H1 (cell line): ENCODE results near the gene GJD2. TPM values are rescaled to one million over a fixed set of nuclear protein-coding genes. Genes with fewer than 3 reads are reported as not detected.

Experiments used
- CTCF ChIA-PET: fragments of 300-600 bp; sonication (Branson Sonifier 250); formaldehyde crosslinking; loops from one replicate; lab custom pipeline; 2021; ENCODE audit not compliant: partially characterized antibody; lab: Charles Lee
- POLR2A ChIA-PET: fragments of 300-600 bp; sonication (Branson Sonifier 250); formaldehyde crosslinking; loops from one replicate; lab custom pipeline; 2021; ENCODE audit warnings: inconsistent platforms; ENCODE audit not compliant: partially characterized antibody; lab: Charles Lee
- DNase-seq, 2 experiments: peaks; one replicate each; pipeline versions ENCODE4 v3.0.0 to v3.0.0-alpha.2; 2010 to 2022; ENCODE audit warnings: low spot score in 2 of 2, low read depth in 1 of 2, mixed read lengths in 1 of 2
- FAIRE-seq: peaks from 2 replicates; lab custom pipeline; 2011; peaks lifted over from hg19 to GRCh38; lab: Jason Lieb, UNC
- H2AFZ ChIP-seq: 2 replicates; pipeline ENCODE4 v1.8.1; 2012; ENCODE audit warnings: low read length, inconsistent platforms
- H2AK5ac ChIP-seq: 2 replicates; pipeline ENCODE4 v1.6.1; 2013; ENCODE audit warnings: low read depth, low read length
- H2BK120ac ChIP-seq: replicated peaks from 2 replicates; pipeline ENCODE3; 2013; ENCODE audit warnings: low read depth, low read length, inconsistent platforms
- H2BK12ac ChIP-seq: 2 replicates; pipeline ENCODE4 v1.6.1; 2013; ENCODE audit warnings: low read depth, low read length
- H2BK15ac ChIP-seq: 2 replicates; pipeline ENCODE4 v1.6.1; 2013; ENCODE audit warnings: low read length
- H2BK20ac ChIP-seq: 2 replicates; pipeline ENCODE4 v1.6.1; 2013; ENCODE audit warnings: low read length
- H2BK5ac ChIP-seq: 2 replicates; pipeline ENCODE4 v1.6.1; 2013; ENCODE audit warnings: low read depth, low read length
- H3K14ac ChIP-seq: 2 replicates; pipeline ENCODE4 v1.6.1; 2013; ENCODE audit warnings: inconsistent platforms; ENCODE audit not compliant: insufficient read length
- H3K18ac ChIP-seq: 2 replicates; pipeline ENCODE4 v1.6.1; 2013; ENCODE audit warnings: low read length; ENCODE audit errors: extremely low read depth
- H3K23ac ChIP-seq: 2 replicates; pipeline ENCODE4 v1.6.1; 2013; ENCODE audit warnings: inconsistent platforms; ENCODE audit not compliant: insufficient read length
- H3K23me2 ChIP-seq: 2 replicates; pipeline ENCODE4 v1.6.1; 2013; ENCODE audit warnings: low read depth, low read length
- H3K27ac ChIP-seq: 2 replicates; pipeline ENCODE4 v1.6.1; 2011; ENCODE audit warnings: low read depth, low read length, inconsistent platforms
- H3K27me3 ChIP-seq, 4 experiments: replicated peaks in 1 of 4; 1 replicate in 1 of 4; 2 replicates in 3 of 4; pipeline versions ENCODE4 v1.6.1 to v1.8.1; 2011 to 2013; ENCODE audit warnings: low read length in 3 of 4, mild to moderate bottlenecking in 3 of 4, inconsistent platforms in 2 of 4, mixed read lengths in 2 of 4, moderate library complexity in 1 of 4; ENCODE audit not compliant: control insufficient read depth in 3 of 4, insufficient read depth in 3 of 4; ENCODE audit errors: extremely low read depth in 1 of 4
- H3K36me3 ChIP-seq, 4 experiments: 2 replicates each; pipeline versions ENCODE4 v1.6.1 to v1.8.1; 2011 to 2013; ENCODE audit warnings: mild to moderate bottlenecking in 4 of 4, low read length in 3 of 4, moderate library complexity in 2 of 4, control low read depth in 1 of 4, inconsistent platforms in 1 of 4; ENCODE audit not compliant: insufficient read depth in 4 of 4, control insufficient read depth in 2 of 4
- H3K4ac ChIP-seq: replicated peaks from 2 replicates; pipeline ENCODE3; 2013; ENCODE audit warnings: low read length, low read depth, mixed read lengths, inconsistent platforms; ENCODE audit not compliant: insufficient read length
- H3K4me1 ChIP-seq, 4 experiments: replicated peaks in 1 of 4; 1 replicate in 1 of 4; 2 replicates in 3 of 4; pipeline versions ENCODE4 v1.6.1 to v1.8.1; 2011 to 2013; ENCODE audit warnings: low read length in 3 of 4, inconsistent platforms in 2 of 4, mixed read lengths in 1 of 4; ENCODE audit not compliant: insufficient read depth in 4 of 4, control insufficient read depth in 3 of 4
- H3K4me2 ChIP-seq, 2 experiments: 2 replicates each; pipeline versions ENCODE4 v1.6.1 to v1.8.1; 2011 to 2013; ENCODE audit warnings: low read depth in 2 of 2, low read length in 2 of 2, control low read depth in 1 of 2, inconsistent platforms in 1 of 2, mild to moderate bottlenecking in 1 of 2; ENCODE audit not compliant: insufficient read depth in 1 of 2
- H3K4me3 ChIP-seq, 4 experiments: fragments of 200-600, 300-600 bp in 1 of 4; sonication (generic), shearing (Covaris generic), sonication (Bioruptor Twin) in 1 of 4; 2 replicates each; pipeline versions ENCODE4 v1.5.1 to v1.8.1; 2011 to 2016; ENCODE audit warnings: low read length in 4 of 4, low read depth in 3 of 4, control low read depth in 2 of 4, inconsistent platforms in 2 of 4, mild to moderate bottlenecking in 2 of 4, mixed read lengths in 1 of 4, moderate library complexity in 1 of 4; ENCODE audit not compliant: insufficient read depth in 2 of 4; ENCODE audit errors: extremely low read depth in 1 of 4
- H3K56ac ChIP-seq: replicated peaks from 2 replicates; pipeline ENCODE3; 2013; ENCODE audit warnings: low read depth, mild to moderate bottlenecking, mixed read lengths, low read length, inconsistent platforms; ENCODE audit not compliant: insufficient read length
- H3K79me1 ChIP-seq: 2 replicates; pipeline ENCODE4 v1.6.1; 2013; ENCODE audit warnings: low read depth, low read length, control low read depth
- H3K79me2 ChIP-seq, 2 experiments: 2 replicates each; pipeline versions ENCODE4 v1.6.1 to v1.8.1; 2012 to 2013; ENCODE audit warnings: low read length in 2 of 2, mild to moderate bottlenecking in 2 of 2, inconsistent platforms in 1 of 2; ENCODE audit not compliant: insufficient read depth in 2 of 2, control insufficient read depth in 1 of 2
- H3K9ac ChIP-seq, 4 experiments: replicated peaks in 1 of 4; 1 replicate in 1 of 4; 2 replicates in 3 of 4; pipeline versions ENCODE4 v1.6.1 to v1.8.1; 2011 to 2013; ENCODE audit warnings: low read depth in 3 of 4, low read length in 3 of 4, control low read depth in 2 of 4, mild to moderate bottlenecking in 2 of 4, moderate library complexity in 2 of 4, inconsistent platforms in 1 of 4; ENCODE audit errors: extremely low read depth in 1 of 4
- H3K9me3 ChIP-seq, 2 experiments: 2 replicates each; pipeline versions ENCODE4 v1.6.1 to v1.8.1; 2012 to 2013; ENCODE audit warnings: mild to moderate bottlenecking in 2 of 2, moderate library complexity in 2 of 2, control low read depth in 1 of 2, inconsistent platforms in 1 of 2, low read depth in 1 of 2, low read length in 1 of 2, mixed read lengths in 1 of 2; ENCODE audit not compliant: insufficient read depth in 2 of 2
- H4K20me1 ChIP-seq, 2 experiments: replicated peaks in 1 of 2; 2 replicates each; pipeline versions ENCODE3 to v1.8.1; 2011 to 2013; ENCODE audit warnings: inconsistent platforms in 2 of 2, low read length in 2 of 2, mild to moderate bottlenecking in 1 of 2; ENCODE audit not compliant: insufficient read depth in 2 of 2, control insufficient read depth in 1 of 2
- H4K5ac ChIP-seq: 2 replicates; pipeline ENCODE4 v1.6.1; 2013; ENCODE audit warnings: low read length, low read depth, mixed read lengths, inconsistent platforms; ENCODE audit not compliant: insufficient read length
- H4K8ac ChIP-seq: 2 replicates; pipeline ENCODE4 v1.8.0; 2013; ENCODE audit warnings: mild to moderate bottlenecking, moderate library complexity, low read length, inconsistent platforms; ENCODE audit not compliant: insufficient read depth; ENCODE audit errors: extremely low read depth
- H4K91ac ChIP-seq: replicated peaks from 2 replicates; pipeline ENCODE3; 2013; ENCODE audit warnings: low read length, mixed read lengths, inconsistent platforms; ENCODE audit not compliant: insufficient read length
- CREB1 ChIP-seq: IDR thresholded peaks from 2 replicates; pipeline ENCODE4 v1.6.1; 2012; ENCODE audit warnings: inconsistent platforms
- FOSL1 ChIP-seq: IDR thresholded peaks from 2 replicates; pipeline ENCODE4 v1.6.1; 2011; ENCODE audit warnings: mild to moderate bottlenecking, low read depth, low read length, moderate library complexity; ENCODE audit not compliant: insufficient read depth
- JUN ChIP-seq: IDR thresholded peaks from 2 replicates; pipeline ENCODE4 v1.6.1; 2011; ENCODE audit warnings: low read depth, mild to moderate bottlenecking, improper control_type of control experiment, low read length
- PHF8 ChIP-seq: fragments of 200-600 bp; sonication (generic); conservative IDR thresholded peaks from 2 replicates; pipeline ENCODE4 v1.7.1; 2012; ENCODE audit warnings: low read depth, mild to moderate bottlenecking, inconsistent platforms, low read length, moderate library complexity
- TAF7 ChIP-seq: optimal IDR thresholded peaks from 2 replicates; pipeline ENCODE3; 2011; ENCODE audit warnings: low read depth, mild to moderate bottlenecking, inconsistent platforms, low read length, moderate library complexity, borderline replicate concordance
- TBP ChIP-seq: IDR thresholded peaks from 2 replicates; pipeline ENCODE4 v1.6.1; 2011; ENCODE audit warnings: low read depth, low read length, improper control_type of control experiment
- ZNF274 ChIP-seq: IDR thresholded peaks from 2 replicates; pipeline ENCODE4 v1.7.0; 2012; ENCODE audit warnings: low read length, borderline replicate concordance; ENCODE audit errors: extremely low read depth
- WGBS, 2 experiments: shearing (Covaris generic) in 1 of 2; methylation state at CpG; one replicate each; pipeline versions ENCODE4 v1.1.6 to v1.1.7; 2013 to 2015; ENCODE audit warnings: low lambda C conversion rate in 2 of 2, mixed read lengths in 2 of 2, inconsistent platforms in 1 of 2, low coverage in 1 of 2, missing lambda C conversion rate in 1 of 2; ENCODE audit not compliant: insufficient replicate concordance in 2 of 2, insufficient coverage in 1 of 2, insufficient read length in 1 of 2; ENCODE audit errors: extremely low coverage in 1 of 2, missing lambda C conversion rate in 1 of 2; 5-methylcytosine and 5-hydroxymethylcytosine counted together
- polyA plus RNA-seq, 7 experiments: library from polyadenylated mRNA; depleted of rRNA in 3 of 7; stranded (reverse) in 5 of 7; unstranded in 2 of 7; fragments of >200 nt in 5 of 7; fragments of 200-250 nt in 2 of 7; gene quantifications; 1 replicate in 5 of 7; 2 replicates in 1 of 7; 4 replicates in 1 of 7; pipeline versions ENCODE4 v1.2.1 to v1.2.3, GENCODE V29; 2011 to 2013; ENCODE audit warnings: missing spikeins in 2 of 7, mixed read lengths in 2 of 7
- total RNA-seq: library from RNA; stranded (reverse); fragmentation: NEBNext Ultra II Directional; extraction: Animal tissue kit (Norgen Biotek cat#: 25700); gene quantifications from 2 replicates; pipeline ENCODE4 v1.2.1, GENCODE V29; 2021
- TF ChIP-seq, protein P1 (sequence below): IDR thresholded peaks from 2 replicates; pipeline ENCODE4 v1.6.1; 2012; ENCODE audit warnings: inconsistent platforms
- TF ChIP-seq, protein P2 (sequence below): IDR thresholded peaks from 2 replicates; pipeline ENCODE4 v1.6.1; 2012; ENCODE audit warnings: inconsistent platforms
- TF ChIP-seq, protein P3 (sequence below): IDR thresholded peaks from 2 replicates; pipeline ENCODE4 v1.6.1; 2011; ENCODE audit warnings: low read length, improper control_type of control experiment

Gene GJD2
- total and polyA plus RNA-seq, 2 of the 8 experiments (the other 6 are each of a cell fraction or from before 2014, with no cell fraction given), result 0.39 to 0.54 TPM

DNA sequence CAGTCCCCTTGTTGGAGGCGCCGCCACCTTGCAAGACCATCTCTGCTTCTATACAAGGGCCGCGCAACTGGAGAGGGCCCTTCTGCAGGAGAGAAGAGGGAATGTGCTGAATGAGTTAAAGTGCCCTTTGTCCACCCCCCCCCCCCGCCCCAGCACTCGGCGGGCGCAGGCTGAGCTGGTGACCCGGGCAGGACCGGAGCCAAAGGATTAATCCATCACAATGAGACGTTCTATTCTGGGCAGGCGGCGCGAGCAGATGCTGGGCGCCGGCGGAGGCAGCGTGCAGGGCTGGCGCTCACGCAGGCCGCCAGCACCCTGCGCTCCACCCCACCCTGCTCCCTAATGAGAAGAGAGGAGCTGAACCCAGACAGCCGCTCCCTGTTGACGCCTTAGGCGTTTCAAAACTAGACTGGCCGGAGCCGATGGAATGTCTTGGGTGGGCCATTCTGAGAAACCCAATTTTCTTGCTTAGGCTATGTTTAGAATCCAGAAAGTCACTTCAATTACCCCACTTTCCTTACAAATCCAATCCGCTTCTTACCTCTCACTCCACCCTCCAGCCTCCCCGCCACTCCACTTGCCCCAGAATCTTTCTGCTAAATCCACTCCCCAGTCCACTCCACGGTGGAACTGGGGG is 32.9 kb downstream of the GJD2 start:
- Histone ChIP-seq H4K5ac (no peak overlapping the region), H2AFZ (peak overlapping the region; percentile 72; the same call in 1 of the 2 replicates), H3K4me3 (peak overlapping the region; percentile 14 to 53 (median 30); a peak in 7 of 8 replicates), H2BK12ac (no peak overlapping the region), H2AK5ac (no peak overlapping the region), H3K4me1 (peaks cover 0 to 14% (median 4%) of the 10 kb centered on the region in 4 experiments; a peak in 4 of 7 replicates), H2BK20ac (no peak overlapping the region), H3K18ac (no peak overlapping the region), H3K56ac (no peak overlapping the region), H3K27ac (no peak overlapping the region), H3K79me1 (no peaks in the 10 kb centered on the region), H3K23ac (no peak overlapping the region), H3K9ac (peak overlapping the region in 2 of 4 experiments; percentile 29 to 33; a peak in 2 of 7 replicates), H2BK15ac (no peak overlapping the region), H3K36me3 (no peaks in the 10 kb centered on the region), H3K27me3 (no peaks in the 10 kb centered on the region), H3K23me2 (no peaks in the 10 kb centered on the region), H4K8ac (no peak overlapping the region), H2BK120ac (no peak overlapping the region), H2BK5ac (no peak overlapping the region), H3K79me2 (no peaks in the 10 kb centered on the region), H3K14ac (no peak overlapping the region), H3K4ac (no peak overlapping the region), H4K91ac (no peak overlapping the region), H3K9me3 (no peaks in the 10 kb centered on the region), H3K4me2 (peak overlapping the region; percentile 29 to 59), H4K20me1 (no peaks in the 10 kb centered on the region)
- DNase-seq (peak; percentile 29 to 59), FAIRE-seq (no peak)
- WGBS, 2 experiments, result 8% methylated on average over 30 of the region's 30 CpGs; no CpG with 5 or more reads in 1 of the 2 experiments
- ChIA-PET POLR2A (interaction anchor here (0.7 kb wide), 1 partner anchor 8 kb away, joined by 3 read pairs; no protein-coding TSS in a partner anchor), CTCF (interaction anchor here (0.5 to 1.6 kb wide), 3 partner anchors 14 to 1241 kb away, joined by 3 to 5 read pairs (median 5); no protein-coding TSS in a partner anchor)
- TF ChIP-seq FOSL1 (no peak), PHF8 (no peak), JUN (no peak), TAF7 (no peak), CREB1 (no peak), TBP (no peak), ZNF274 (no peak)
- TF ChIP-seq, protein P1, sequence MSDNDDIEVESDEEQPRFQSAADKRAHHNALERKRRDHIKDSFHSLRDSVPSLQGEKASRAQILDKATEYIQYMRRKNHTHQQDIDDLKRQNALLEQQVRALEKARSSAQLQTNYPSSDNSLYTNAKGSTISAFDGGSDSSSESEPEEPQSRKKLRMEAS, result peak; percentile 78
- TF ChIP-seq, protein P2, sequence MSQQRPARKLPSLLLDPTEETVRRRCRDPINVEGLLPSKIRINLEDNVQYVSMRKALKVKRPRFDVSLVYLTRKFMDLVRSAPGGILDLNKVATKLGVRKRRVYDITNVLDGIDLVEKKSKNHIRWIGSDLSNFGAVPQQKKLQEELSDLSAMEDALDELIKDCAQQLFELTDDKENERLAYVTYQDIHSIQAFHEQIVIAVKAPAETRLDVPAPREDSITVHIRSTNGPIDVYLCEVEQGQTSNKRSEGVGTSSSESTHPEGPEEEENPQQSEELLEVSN, result peak; percentile 53; the same call in 1 of the 2 replicates
- TF ChIP-seq, protein P3, sequence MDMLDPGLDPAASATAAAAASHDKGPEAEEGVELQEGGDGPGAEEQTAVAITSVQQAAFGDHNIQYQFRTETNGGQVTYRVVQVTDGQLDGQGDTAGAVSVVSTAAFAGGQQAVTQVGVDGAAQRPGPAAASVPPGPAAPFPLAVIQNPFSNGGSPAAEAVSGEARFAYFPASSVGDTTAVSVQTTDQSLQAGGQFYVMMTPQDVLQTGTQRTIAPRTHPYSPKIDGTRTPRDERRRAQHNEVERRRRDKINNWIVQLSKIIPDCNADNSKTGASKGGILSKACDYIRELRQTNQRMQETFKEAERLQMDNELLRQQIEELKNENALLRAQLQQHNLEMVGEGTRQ, result no peak
